OCI-LY7 (cell line): ENCODE results near the gene CRMP1. TPM values are rescaled to one million over a fixed set of nuclear protein-coding genes. Genes with fewer than 3 reads are reported as not detected.

Experiments
- BruUV-seq: library from RNA; stranded (reverse); fragments of 400-500 nt; replicated peaks from 2 replicates; lab custom pipeline; 2021; lab: Mats Ljungman, UMichigan
- CTCF ChIA-PET: fragments of 300-600 bp; sonication (Branson Sonifier 250); formaldehyde crosslinking; loops from one replicate; lab custom pipeline; 2022; ENCODE audit warnings: antibody characterized with exemption; ENCODE audit not compliant: unreplicated experiment; lab: Charles Lee
- POLR2A ChIA-PET: fragments of 300-600 bp; sonication (Branson Sonifier 250); formaldehyde crosslinking; loops from one replicate; lab custom pipeline; 2022; ENCODE audit warnings: antibody characterized with exemption; lab: Charles Lee
- DNase-seq: peaks from one replicate; pipeline ENCODE4 v3.0.0-alpha.2; 2015; ENCODE audit warnings: low spot score
- H2AFZ ChIP-seq: fragments of 200-600 bp; sonication (generic), shearing (Covaris generic); 2 replicates; pipeline ENCODE4 v1.6.1; 2014; ENCODE audit warnings: mild to moderate bottlenecking, antibody characterized with exemption, low read length, moderate library complexity
- H3K27ac ChIP-seq: fragments of 200-600 bp; sonication (generic); 2 replicates; pipeline ENCODE4 v1.5.1; 2014; ENCODE audit warnings: mixed run types, low read depth, mild to moderate bottlenecking, moderate library complexity, low read length, inconsistent platforms; ENCODE audit not compliant: poor library complexity, severe bottlenecking
- H3K36me3 ChIP-seq: fragments of 200-600 bp; sonication (generic); 2 replicates; pipeline ENCODE4 v1.6.1; 2014; ENCODE audit warnings: mild to moderate bottlenecking, antibody characterized with exemption, low read length, moderate library complexity, mixed read lengths; ENCODE audit not compliant: insufficient read depth
- H3K4me1 ChIP-seq: fragments of 200-600 bp; sonication (generic); 2 replicates; pipeline ENCODE4 v1.5.1; 2014; ENCODE audit warnings: mild to moderate bottlenecking, low read length; ENCODE audit not compliant: insufficient read depth, poor library complexity, severe bottlenecking
- H3K4me2 ChIP-seq: fragments of 200-600 bp; sonication (generic); 2 replicates; pipeline ENCODE4 v1.6.1; 2014; ENCODE audit warnings: mild to moderate bottlenecking, low read length
- H3K4me3 ChIP-seq: fragments of 200-600 bp; sonication (generic); 2 replicates; pipeline ENCODE4 v1.5.1; 2014; ENCODE audit warnings: mild to moderate bottlenecking, low read depth, low read length; ENCODE audit not compliant: poor library complexity, severe bottlenecking
- H3K79me2 ChIP-seq: fragments of 200-600 bp; sonication (generic); 2 replicates; pipeline ENCODE4 v1.6.1; 2016; ENCODE audit warnings: low read depth, mild to moderate bottlenecking, low read length, moderate library complexity, mixed read lengths; ENCODE audit not compliant: insufficient read depth
- H3K9me2 ChIP-seq: fragments of 200-600 bp; sonication (generic); 2 replicates; pipeline ENCODE4 v1.6.1; 2016; ENCODE audit warnings: mild to moderate bottlenecking, low read length, mixed read lengths; ENCODE audit not compliant: insufficient read depth
- H3K9me3 ChIP-seq: fragments of 200-600 bp; sonication (generic); 2 replicates; pipeline ENCODE4 v1.6.1; 2014; ENCODE audit warnings: mild to moderate bottlenecking, mixed run types, low read length, mixed read lengths
- H4K20me1 ChIP-seq: fragments of 200-600 bp; sonication (generic); 2 replicates; pipeline ENCODE4 v1.6.1; 2014; ENCODE audit warnings: mild to moderate bottlenecking, antibody characterized with exemption, low read length, moderate library complexity, mixed read lengths; ENCODE audit not compliant: insufficient read depth
- EZH2phosphoT487 ChIP-seq: fragments of 200-600 bp; sonication (generic); IDR thresholded peaks from 2 replicates; pipeline ENCODE4 v1.6.1; 2018; ENCODE audit warnings: low read depth, borderline replicate concordance, mild to moderate bottlenecking, mixed run types, antibody characterized with exemption, low read length, moderate library complexity, mixed read lengths
- intact Hi-C: fragments of 100-400 bp; cut with micrococcal nuclease; formaldehyde crosslinking; loops from one replicate; pipeline ENCODE4 v1.10.0; 2022; ENCODE audit not compliant: unreplicated experiment
- total RNA-seq, 2 experiments: library from RNA; depleted of rRNA in 1 of 2; stranded (reverse); fragments of >200 nt in 1 of 2; shearing (Covaris generic) in 1 of 2; gene quantifications; 2 replicates each; pipeline ENCODE4 v1.2.3, GENCODE V29; 2014 to 2022
- TF ChIP-seq, protein P1 (sequence below): fragments of 200-600 bp; sonication (generic); conservative IDR thresholded peaks from 2 replicates; pipeline ENCODE4 v1.5.1; 2014; ENCODE audit warnings: mild to moderate bottlenecking, antibody characterized with exemption, low read length, moderate library complexity, mixed read lengths

The CRMP1 gene
- total RNA-seq, 2 experiments from 2014 or later, result not detected

GRCh38 chr4:5882947-5883346, 9.9 kb downstream of the CRMP1 start:
- no peaks in the 10 kb centered on the region for H3K9me2 ChIP-seq
- no peaks in the 10 kb centered on the region for H3K9me3 ChIP-seq
- H3K36me3 ChIP-seq, result no peaks in the 10 kb centered on the region
- no peak overlapping the region for H2AFZ ChIP-seq
- H3K27ac ChIP-seq, result no peak overlapping the region
- H3K4me2 ChIP-seq, result no peak overlapping the region
- POLR2A ChIA-PET, result interaction anchor here (1.4 kb wide), 1 partner anchor 17 kb away, joined by 3 read pairs; no protein-coding TSS in a partner anchor
- intact Hi-C loops, result no loop called here
- no peak for TF ChIP-seq EZH2phosphoT487
- TF ChIP-seq, protein P1, sequence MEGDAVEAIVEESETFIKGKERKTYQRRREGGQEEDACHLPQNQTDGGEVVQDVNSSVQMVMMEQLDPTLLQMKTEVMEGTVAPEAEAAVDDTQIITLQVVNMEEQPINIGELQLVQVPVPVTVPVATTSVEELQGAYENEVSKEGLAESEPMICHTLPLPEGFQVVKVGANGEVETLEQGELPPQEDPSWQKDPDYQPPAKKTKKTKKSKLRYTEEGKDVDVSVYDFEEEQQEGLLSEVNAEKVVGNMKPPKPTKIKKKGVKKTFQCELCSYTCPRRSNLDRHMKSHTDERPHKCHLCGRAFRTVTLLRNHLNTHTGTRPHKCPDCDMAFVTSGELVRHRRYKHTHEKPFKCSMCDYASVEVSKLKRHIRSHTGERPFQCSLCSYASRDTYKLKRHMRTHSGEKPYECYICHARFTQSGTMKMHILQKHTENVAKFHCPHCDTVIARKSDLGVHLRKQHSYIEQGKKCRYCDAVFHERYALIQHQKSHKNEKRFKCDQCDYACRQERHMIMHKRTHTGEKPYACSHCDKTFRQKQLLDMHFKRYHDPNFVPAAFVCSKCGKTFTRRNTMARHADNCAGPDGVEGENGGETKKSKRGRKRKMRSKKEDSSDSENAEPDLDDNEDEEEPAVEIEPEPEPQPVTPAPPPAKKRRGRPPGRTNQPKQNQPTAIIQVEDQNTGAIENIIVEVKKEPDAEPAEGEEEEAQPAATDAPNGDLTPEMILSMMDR, result no peak
- H3K4me1 ChIP-seq, result no peaks in the 10 kb centered on the region
- DNase-seq, result no peak
- H3K4me3 ChIP-seq, result no peak overlapping the region
- H4K20me1 ChIP-seq, result no peaks in the 10 kb centered on the region
- BruUV-seq, result no TSS peak
- H3K79me2 ChIP-seq, result no peaks in the 10 kb centered on the region
- CTCF ChIA-PET, result no interaction called here

DNA sequence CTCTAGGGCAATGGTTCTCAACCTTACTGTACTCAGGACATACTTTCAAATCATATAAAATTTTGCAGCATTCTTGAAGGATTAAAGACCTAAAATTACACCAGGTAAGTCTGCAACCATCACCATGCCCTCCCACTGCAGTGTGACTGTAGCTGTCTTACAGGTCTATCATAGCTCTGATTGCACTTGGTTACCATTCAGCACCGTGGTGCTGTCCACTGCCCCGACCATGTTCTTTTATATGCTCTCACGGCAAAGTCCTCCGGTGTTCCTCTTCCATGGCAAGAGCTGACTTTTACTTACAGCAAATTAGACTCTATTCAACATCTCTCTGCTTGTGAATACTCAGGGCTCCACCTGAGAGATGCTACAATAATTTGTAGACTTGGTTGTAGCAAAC, 11.5 kb downstream of the CRMP1 start:
- Histone ChIP-seq H3K27ac (no peak overlapping the region), H3K36me3 (no peaks in the 10 kb centered on the region), H3K9me3 (no peaks in the 10 kb centered on the region), H3K4me3 (no peak overlapping the region), H3K9me2 (no peaks in the 10 kb centered on the region), H3K4me2 (no peak overlapping the region), H3K79me2 (no peaks in the 10 kb centered on the region), H2AFZ (no peak overlapping the region), H3K4me1 (no peaks in the 10 kb centered on the region), H4K20me1 (no peaks in the 10 kb centered on the region)
- BruUV-seq, result no TSS peak
- POLR2A ChIA-PET, result no interaction called here
- intact Hi-C loops, result no loop called here
- no peak for DNase-seq
- TF ChIP-seq, protein P1, result no peak
- no peak for TF ChIP-seq EZH2phosphoT487
- CTCF ChIA-PET, result no interaction called here

- CTCF ChIA-PET, result interaction anchor here (0.5 kb wide), 1 partner anchor 697 kb away, joined by 5 read pairs; no protein-coding TSS in a partner anchor
- intact Hi-C loops, result no loop called here
- no peak overlapping the region for H2AFZ ChIP-seq
- POLR2A ChIA-PET, result no interaction called here
- no peak for DNase-seq
- TF ChIP-seq, protein P1, result no peak
- TF ChIP-seq EZH2phosphoT487, result no peak
- H3K4me2 ChIP-seq, result no peak overlapping the region
- no peaks in the 10 kb centered on the region for H3K9me3 ChIP-seq
- no peak overlapping the region for H3K27ac ChIP-seq
- BruUV-seq, result no TSS peak
- H3K36me3 ChIP-seq, result no peaks in the 10 kb centered on the region
- H3K4me1 ChIP-seq, result no peaks in the 10 kb centered on the region
- H3K4me3 ChIP-seq, result no peak overlapping the region
- no peaks in the 10 kb centered on the region for H4K20me1 ChIP-seq
- no peaks in the 10 kb centered on the region for H3K9me2 ChIP-seq
- no peaks in the 10 kb centered on the region for H3K79me2 ChIP-seq
Observed at GRCh38 chr4:5878359-5878758, 14.5 kb downstream of the CRMP1 start.
